GM12865 (cell line): Measurements from ENCODE around the gene ARL8A.

Source experiments
- DNase-seq: peaks from one replicate; pipeline ENCODE4 v3.0.0; 2010; ENCODE audit warnings: low read depth
- H3K4me3 ChIP-seq: 2 replicates; pipeline ENCODE4 v1.5.1; 2011; ENCODE audit warnings: mild to moderate bottlenecking, low read depth, low read length, control low read depth
- TF ChIP-seq, protein P1 (sequence below): IDR thresholded peaks from 2 replicates; pipeline ENCODE4 v1.5.1; 2011; ENCODE audit warnings: low read length, control low read depth, low read depth, inconsistent platforms; ENCODE audit not compliant: insufficient read depth; ENCODE audit errors: missing control alignments

ARL8A gene

DNA sequence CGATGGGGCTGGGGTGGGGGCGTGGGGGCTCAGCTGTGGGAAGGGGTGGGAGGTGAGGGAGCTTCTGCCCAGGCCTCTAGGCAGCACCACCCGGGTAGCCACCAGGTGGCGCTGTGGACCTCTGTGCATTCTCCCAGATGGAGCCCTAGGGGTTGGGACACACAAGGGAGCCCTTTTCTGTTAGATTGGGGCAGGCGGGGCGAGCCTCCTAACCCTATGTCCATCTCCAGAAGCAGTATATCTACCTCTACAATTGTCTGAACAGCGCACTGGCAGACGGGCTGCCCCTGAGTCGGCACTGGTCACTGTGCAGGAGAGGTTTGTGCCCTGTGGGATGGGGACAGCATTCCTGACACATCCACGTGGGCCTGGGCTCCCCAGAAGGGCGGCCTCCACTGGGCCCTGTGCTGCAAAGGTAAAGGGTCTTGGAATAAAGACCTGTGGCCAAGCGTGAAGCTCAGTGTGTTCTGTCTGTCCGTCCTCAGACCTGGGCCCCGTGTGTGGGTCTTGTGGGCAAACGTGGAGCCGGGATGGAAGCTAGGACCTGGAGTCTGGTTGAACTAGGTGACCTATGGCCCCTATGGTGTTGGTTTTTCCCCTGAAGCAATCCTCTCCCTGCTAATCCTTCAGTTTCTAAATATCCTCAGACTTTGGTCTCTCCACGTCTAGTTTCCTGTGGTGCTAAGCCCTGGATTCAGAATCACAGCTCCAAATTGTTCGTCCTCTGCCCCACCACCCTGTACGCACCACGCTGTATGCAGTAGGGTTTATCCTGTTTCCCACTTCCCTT, 44.7 kb upstream of the ARL8A start:
- peak; percentile 67 for DNase-seq
- H3K4me3 ChIP-seq, result no peak overlapping the region
- TF ChIP-seq, protein P1, sequence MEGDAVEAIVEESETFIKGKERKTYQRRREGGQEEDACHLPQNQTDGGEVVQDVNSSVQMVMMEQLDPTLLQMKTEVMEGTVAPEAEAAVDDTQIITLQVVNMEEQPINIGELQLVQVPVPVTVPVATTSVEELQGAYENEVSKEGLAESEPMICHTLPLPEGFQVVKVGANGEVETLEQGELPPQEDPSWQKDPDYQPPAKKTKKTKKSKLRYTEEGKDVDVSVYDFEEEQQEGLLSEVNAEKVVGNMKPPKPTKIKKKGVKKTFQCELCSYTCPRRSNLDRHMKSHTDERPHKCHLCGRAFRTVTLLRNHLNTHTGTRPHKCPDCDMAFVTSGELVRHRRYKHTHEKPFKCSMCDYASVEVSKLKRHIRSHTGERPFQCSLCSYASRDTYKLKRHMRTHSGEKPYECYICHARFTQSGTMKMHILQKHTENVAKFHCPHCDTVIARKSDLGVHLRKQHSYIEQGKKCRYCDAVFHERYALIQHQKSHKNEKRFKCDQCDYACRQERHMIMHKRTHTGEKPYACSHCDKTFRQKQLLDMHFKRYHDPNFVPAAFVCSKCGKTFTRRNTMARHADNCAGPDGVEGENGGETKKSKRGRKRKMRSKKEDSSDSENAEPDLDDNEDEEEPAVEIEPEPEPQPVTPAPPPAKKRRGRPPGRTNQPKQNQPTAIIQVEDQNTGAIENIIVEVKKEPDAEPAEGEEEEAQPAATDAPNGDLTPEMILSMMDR, result peak; percentile 82

DNA sequence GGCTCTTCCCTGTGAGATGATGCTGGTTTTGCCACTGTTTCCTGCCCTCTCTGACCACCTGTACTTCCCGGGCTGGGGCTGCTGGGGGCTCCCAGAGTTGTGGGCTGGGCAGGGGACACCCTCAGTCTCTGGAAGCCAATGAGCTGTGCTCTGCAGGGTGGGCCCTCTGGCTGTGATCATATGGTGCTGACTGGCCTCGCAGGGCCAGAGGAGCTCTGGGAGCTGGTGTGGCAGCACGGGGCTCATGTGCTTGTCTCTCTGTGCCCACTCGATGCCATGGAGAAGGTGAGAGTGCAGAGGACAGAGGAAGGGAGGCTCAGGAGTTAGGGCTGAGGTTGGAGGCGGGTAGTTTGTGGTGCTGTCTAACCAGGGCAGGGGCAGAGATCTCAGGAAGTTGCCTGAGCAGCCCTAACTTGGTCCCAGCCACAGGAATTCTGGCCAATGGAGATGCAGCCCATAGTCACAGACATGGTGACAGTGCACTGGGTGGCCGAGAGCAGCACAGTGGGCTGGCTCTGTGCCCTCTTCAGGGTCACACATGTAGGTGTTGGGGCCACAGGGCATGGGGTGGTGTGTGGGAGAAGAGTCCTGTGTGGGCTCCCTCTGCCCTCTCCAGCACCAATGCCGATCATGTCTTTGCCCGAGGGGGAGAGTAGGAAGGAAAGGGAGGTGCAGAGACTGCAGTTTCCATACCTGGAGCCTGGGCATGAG, 43.3 kb upstream of the ARL8A start:
- TF ChIP-seq, protein P1, result no peak
- DNase-seq, result no peak
- no peak overlapping the region for H3K4me3 ChIP-seq

DNA sequence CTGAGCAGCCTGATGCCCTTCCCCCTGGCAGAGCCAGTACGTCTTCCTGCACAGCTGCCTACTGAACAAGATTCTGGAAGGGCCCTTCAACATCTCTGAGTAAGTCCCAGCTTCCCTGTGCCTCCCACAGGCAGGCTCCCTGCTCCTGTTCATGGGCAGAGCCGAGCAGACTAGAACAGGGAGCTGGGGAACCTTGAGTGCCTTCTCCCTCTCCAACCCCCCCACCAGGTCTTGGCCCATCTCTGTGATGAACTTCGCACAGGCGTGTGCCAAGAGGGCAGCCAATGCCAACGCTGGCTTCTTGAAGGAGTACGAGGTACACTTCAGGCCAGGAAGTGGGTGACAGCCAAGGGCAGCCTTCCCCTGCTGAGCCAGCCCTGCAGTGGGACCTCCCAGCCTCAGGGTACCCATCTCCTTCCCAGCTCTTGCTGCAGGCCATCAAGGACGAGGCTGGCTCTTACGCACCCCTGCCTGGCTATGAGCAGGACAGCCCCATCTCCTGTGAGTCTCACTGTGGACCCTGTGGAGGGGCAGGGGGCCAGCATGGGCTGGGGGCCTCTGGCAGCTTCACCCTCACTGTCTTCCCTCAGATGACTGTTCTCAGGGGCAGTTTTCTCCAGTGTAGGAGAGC, 42.6 kb upstream of the ARL8A start:
- DNase-seq, result no peak
- no peak overlapping the region for H3K4me3 ChIP-seq
- TF ChIP-seq, protein P1, result no peak

DNA sequence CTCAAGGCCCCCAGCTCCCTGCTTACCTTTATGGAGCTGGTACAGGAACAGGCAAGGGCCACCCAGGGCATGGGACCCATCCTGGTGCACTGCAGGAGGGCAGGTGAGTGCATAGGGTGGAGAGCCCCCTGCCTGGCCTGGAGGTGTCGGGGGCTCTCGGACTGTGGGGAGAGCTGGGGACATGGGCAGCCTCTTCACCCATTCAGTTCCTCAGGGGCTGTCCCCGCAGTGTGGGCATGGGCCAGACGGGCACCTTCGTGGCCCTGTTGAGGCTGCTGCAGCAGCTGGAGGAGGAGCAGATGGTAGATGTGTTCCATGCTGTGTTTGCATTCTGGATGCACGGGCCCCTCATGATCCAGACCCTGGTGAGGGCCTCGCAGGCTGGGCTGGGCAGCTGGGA, 41.8 kb upstream of the ARL8A start:
- no peak for DNase-seq
- H3K4me3 ChIP-seq, result no peak overlapping the region
- TF ChIP-seq, protein P1, result no peak

DNA sequence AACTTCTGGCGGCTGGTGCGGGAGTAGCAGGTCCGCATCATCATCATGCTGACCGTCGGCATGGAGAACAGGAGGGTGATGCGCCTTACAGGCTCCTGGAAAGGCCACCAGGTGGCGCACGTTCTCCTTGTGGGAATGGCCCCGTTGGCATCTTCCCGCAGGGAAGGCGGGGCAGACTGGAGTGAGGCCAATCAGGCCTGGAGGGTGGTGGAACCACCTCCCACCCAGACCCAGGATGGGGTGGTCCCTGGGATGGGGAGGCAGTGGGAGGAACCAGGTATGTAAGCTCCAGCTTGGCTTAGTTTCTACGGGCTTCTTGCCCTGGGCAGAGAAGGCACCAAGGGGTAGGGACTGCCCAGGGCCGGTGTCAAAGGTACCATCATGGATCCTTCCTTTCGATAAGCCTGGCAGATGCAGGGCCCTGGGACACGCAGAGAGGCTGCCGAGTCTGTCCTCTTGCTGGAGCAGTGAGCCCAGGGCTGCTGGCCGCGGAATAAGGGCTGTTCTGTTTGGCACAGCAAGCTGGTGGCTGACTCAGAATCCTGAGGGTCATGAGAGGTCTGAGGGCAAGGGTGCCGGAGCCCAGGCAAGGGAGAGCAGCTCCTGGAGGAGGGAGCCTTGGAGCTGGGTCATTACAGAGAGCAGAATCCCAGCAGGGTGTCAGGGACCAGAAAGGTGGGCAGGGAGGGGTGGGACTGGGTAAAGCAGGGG, 40.4 kb upstream of the ARL8A start:
- TF ChIP-seq, protein P1, result peak; percentile 96
- H3K4me3 ChIP-seq, result no peak overlapping the region
- peak; percentile 79 for DNase-seq

DNA sequence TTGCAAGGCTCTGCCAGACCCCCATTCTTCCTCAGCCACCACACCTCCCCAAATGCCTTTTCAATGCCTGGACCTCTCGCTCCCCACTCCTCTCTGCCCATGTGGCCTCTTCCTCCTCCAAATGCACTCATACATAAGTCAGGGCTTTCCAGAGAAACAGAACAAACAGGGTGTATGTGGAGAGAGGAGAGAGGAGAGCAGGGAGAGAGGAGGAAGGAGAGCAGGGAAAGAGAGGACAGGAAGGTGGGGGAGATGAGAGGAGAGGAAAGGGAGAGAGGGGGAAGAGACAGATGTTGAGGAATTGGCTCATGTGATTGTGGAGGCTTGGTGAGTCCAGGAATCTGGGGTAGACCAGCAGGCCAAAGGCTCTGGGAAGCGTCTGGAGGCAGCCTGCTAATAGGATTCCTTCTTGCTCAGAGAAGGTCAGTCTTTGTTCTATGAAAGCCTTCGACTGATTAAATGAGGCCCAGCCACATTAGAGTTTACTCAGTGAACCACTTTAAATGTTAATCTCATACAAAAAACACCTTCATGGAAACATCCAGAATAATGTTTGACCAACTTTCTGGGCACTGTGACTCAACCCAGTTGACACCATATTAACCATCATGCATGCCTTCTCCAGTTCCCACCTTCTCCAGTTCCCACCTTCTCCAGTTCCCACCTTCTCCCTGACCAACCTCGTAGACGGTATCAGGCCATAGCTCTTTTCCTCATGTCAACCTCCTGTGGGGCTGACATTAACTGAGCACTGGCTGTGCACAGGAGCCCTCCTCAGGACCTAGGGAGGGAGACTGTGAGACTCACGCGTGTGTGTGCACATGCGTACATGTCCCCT, 37.7 kb upstream of the ARL8A start:
- H3K4me3 ChIP-seq, result no peak overlapping the region
- TF ChIP-seq, protein P1, result no peak
- DNase-seq, result no peak
